ENCODE data around the gene ZNRF4. TPM values are rescaled to one million over a fixed set of nuclear protein-coding genes. Genes with fewer than 3 reads are reported as not detected.

Gene ZNRF4
- total RNA-seq, 2 donors from 2014 or later, result not detected

Other genes starting within 250 kb of the ZNRF4 start
- 1 to 10 TPM; 2.3 TPM for gene PTPRS, start 114.6 kb upstream of the ZNRF4 start, total RNA-seq
- 1 to 10 TPM in 1 of 2 donors, under 1 TPM in 1; 0.82 to 1.7 TPM for gene TINCR, start 112.5 kb downstream of the ZNRF4 start, total RNA-seq
- 100 to 1,000 TPM; 107 to 233 TPM for gene SAFB2, start 167.4 kb downstream of the ZNRF4 start, total RNA-seq
- gene SAFB, start 167.7 kb downstream of the ZNRF4 start, total RNA-seq, result 100 to 1,000 TPM; 127 to 154 TPM
- 10 to 100 TPM; 32.0 to 47.2 TPM for gene MICOS13, start 225.1 kb downstream of the ZNRF4 start, total RNA-seq
- gene HSD11B1L, start 225.6 kb downstream of the ZNRF4 start, total RNA-seq, result 1 to 10 TPM; 3.2 to 5.2 TPM
- 1,000 to 10,000 TPM; 1,044 to 1,174 TPM for gene RPL36, start 234.9 kb downstream of the ZNRF4 start, total RNA-seq

Measured in activated naive CD4-positive, alpha-beta T cell treated with anti-CD3 and anti-CD28 coated beads, Interleukin-2, amount 50 U/mL, for 72 hours (primary cell).